HL-60/S4 treated with retinoic acid at 250 ng/mL for 4 days and 3 days (cell line): ENCODE results near the gene IFT22.
"Not testable (repeated sequence)": the region's sequence is repeated elsewhere in the genome, so short reads cannot be mapped to it uniquely, and the experiment has no call there.

Experiments used
- in situ Hi-C: fragments of 300-500 bp; cut with MboI; formaldehyde crosslinking; loops from 2 replicates; pipeline ENCODE4 v1.7.0; 2022; ENCODE audit warnings: low sequenced_read_pairs

Gene IFT22

GRCh38 chr7:101321491-101322401 is at the start of gene IFT22:
Gene IFT22, minus strand, starts transcription at chr7:101321812. Its CDS starts 103 bp downstream, at chr7:101321709.
- in situ Hi-C loops, result no loop called here

- in situ Hi-C loops, result no loop called here
Observed at GRCh38 chr7:101370836-101371235, 49.2 kb upstream of the IFT22 start.

GRCh38 chr7:101368422-101369165 is 47.0 kb upstream of the IFT22 start:
- in situ Hi-C loops, result loop anchor here (10.0 kb wide), 1 partner anchor 896 kb away; no protein-coding TSS in a partner anchor

- in situ Hi-C loops, result loop anchor here (10.0 kb wide), 1 partner anchor 897 kb away; no protein-coding TSS in a partner anchor
Observed at GRCh38 chr7:101367676-101368075, 46.1 kb upstream of the IFT22 start.

- in situ Hi-C loops, result loop anchor here (10.0 kb wide), 1 partner anchor 899 kb away; no protein-coding TSS in a partner anchor
Observed at GRCh38 chr7:101365956-101366355, 44.3 kb upstream of the IFT22 start.

GRCh38 chr7:101363734-101364374 is 42.2 kb upstream of the IFT22 start:
- in situ Hi-C loops, result loop anchor here (10.0 kb wide), 1 partner anchor 901 kb away; no protein-coding TSS in a partner anchor

GRCh38 chr7:101363196-101363733 is 41.7 kb upstream of the IFT22 start:
- in situ Hi-C loops, result loop anchor here (10.0 kb wide), 1 partner anchor 902 kb away; no protein-coding TSS in a partner anchor

GRCh38 chr7:101362334-101363195 is 41.0 kb upstream of the IFT22 start, which contains the start of gene COL26A1:
Gene COL26A1, plus strand, starts transcription at chr7:101362875. Its CDS starts 158 bp downstream, at chr7:101363033.
- in situ Hi-C loops, result loop anchor here (10.0 kb wide), 1 partner anchor 902 kb away; no protein-coding TSS in a partner anchor

GRCh38 chr7:101357433-101357832 is 35.8 kb upstream of the IFT22 start:
- in situ Hi-C loops, result no loop called here

- in situ Hi-C loops, result no loop called here
Observed at GRCh38 chr7:101352920-101353308, 31.3 kb upstream of the IFT22 start.

- in situ Hi-C loops, result not testable (repeated sequence)
Observed at GRCh38 chr7:101349300-101349699, 27.7 kb upstream of the IFT22 start.

GRCh38 chr7:101348456-101349067 is 26.9 kb upstream of the IFT22 start:
- in situ Hi-C loops, result not testable (repeated sequence)

- in situ Hi-C loops, result no loop called here
Observed at GRCh38 chr7:101347477-101347876, 25.9 kb upstream of the IFT22 start.

- in situ Hi-C loops, result no loop called here
Observed at GRCh38 chr7:101342892-101343291, 21.3 kb upstream of the IFT22 start.

- in situ Hi-C loops, result no loop called here
Observed at GRCh38 chr7:101340379-101340778, 18.8 kb upstream of the IFT22 start.

- in situ Hi-C loops, result no loop called here
Observed at GRCh38 chr7:101333912-101334311, 12.3 kb upstream of the IFT22 start.

- in situ Hi-C loops, result no loop called here
Observed at GRCh38 chr7:101332026-101332425, 10.4 kb upstream of the IFT22 start.

- in situ Hi-C loops, result no loop called here
Observed at GRCh38 chr7:101330011-101330484, 8.4 kb upstream of the IFT22 start.

GRCh38 chr7:101328159-101328558 is 6.5 kb upstream of the IFT22 start:
- in situ Hi-C loops, result no loop called here
